ENCODE measurements around the gene TRAPPC12. TPM values are rescaled to one million over a fixed set of nuclear protein-coding genes. Genes with fewer than 3 reads are reported as not detected.
"Not testable (repeated sequence)": the region's sequence is repeated elsewhere in the genome, so short reads cannot be mapped to it uniquely, and the experiment has no call there.

TRAPPC12 gene
- total and polyA plus RNA-seq, 9 donors, result 64.1 to 143 (median 81.4) TPM

- Histone ChIP-seq H3K4me1 (ENCODE audit: insufficient read depth) (peaks cover 13% of the 10 kb centered on the region), H3K9me3 (no peaks in the 10 kb centered on the region), H3K36me3 (no peaks in the 10 kb centered on the region), H3K27ac (no peak overlapping the region), H3K27me3 (no peaks in the 10 kb centered on the region), H3K4me3 (peak overlapping the region; percentile 27)
- no peak for TF ChIP-seq CTCF (IDR thresholded peaks at IDR 0.05)
- no peak for TF ChIP-seq EP300 (IDR thresholded peaks at IDR 0.05)
- no peak for TF ChIP-seq POLR2A (IDR thresholded peaks at IDR 0.05)
- DNase-seq, result peak; percentile 75 to 83 (median 82)
- intact Hi-C loops (cut with DNase I), result no loop called here
- WGBS, 3 donors, result 1 to 5% (median 3%) methylated on average over 10 of the region's 10 CpGs
Measured at GRCh38 chr2:3493615-3494007, 114.1 kb downstream of the TRAPPC12 start.

DNA sequence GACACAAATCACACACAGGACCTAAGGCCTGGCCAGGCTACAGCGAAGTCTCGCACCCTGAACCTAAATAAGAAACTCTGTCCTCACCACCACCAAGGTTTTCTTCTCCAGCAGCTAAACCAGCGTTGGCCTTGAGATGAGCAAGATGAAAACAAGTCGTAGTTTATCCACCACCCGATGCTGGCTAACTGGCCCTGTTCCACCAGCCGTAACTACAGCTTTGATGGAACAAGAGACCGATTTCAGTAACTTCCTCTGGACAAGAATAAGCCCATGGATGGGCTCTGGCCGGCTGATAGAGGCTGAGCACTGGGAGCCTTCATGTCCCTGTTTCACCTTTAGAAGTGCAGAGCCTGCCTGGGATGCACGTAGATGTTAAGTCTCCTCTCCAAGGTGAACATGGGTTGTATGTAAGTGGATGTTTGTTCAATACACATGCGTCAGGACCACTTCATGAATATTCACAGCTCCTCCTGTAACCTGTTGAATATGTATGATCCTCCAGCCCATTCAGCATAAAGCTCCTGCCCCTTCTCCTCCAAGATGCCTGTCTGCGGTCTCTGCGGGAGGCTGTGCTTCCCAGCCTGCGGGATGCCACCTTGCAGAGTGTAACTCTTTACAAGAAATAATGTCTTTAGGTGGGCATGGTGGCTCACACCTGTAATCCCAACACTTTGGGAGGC lies 115.6 kb downstream of the TRAPPC12 start:
- H3K27me3 ChIP-seq, result no peaks in the 10 kb centered on the region
- H3K36me3 ChIP-seq, result no peaks in the 10 kb centered on the region
- no peak overlapping the region for H3K27ac ChIP-seq
- intact Hi-C loops (cut with DNase I), result no loop called here
- no peak for DNase-seq
- H3K9me3 ChIP-seq, result no peaks in the 10 kb centered on the region
- H3K4me1 ChIP-seq (ENCODE audit: insufficient read depth), result peaks cover 6% of the 10 kb centered on the region
- no peak overlapping the region for H3K4me3 ChIP-seq
- no peak for TF ChIP-seq CTCF (IDR thresholded peaks at IDR 0.05)
- no peak for TF ChIP-seq POLR2A (IDR thresholded peaks at IDR 0.05)
- no peak for TF ChIP-seq EP300 (IDR thresholded peaks at IDR 0.05)
- 74 to 84% (median 81%) methylated on average over 13 of the region's 13 CpGs for WGBS, 3 donors

DNA sequence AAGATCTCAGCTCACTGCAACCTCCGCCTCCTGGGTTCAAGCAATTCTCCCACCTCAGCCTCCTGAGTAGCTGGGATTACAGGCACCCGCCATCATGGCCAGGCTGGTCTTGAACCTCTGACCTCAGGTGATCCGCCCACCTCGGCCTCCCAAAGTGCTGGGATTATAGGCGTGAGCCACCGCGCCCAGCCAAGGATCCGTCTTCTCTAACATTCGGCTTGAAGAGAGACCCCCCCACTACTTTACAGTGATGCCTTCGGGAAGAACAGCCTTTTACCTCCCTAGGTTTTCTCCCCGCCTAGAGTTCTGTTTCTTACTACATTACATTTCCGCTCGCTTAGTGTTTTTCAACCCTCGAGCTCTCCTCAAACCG lies 117.2 kb downstream of the TRAPPC12 start:
- H3K36me3 ChIP-seq; H3K27ac ChIP-seq; H3K4me1 ChIP-seq (ENCODE audit: insufficient read depth); H3K9me3 ChIP-seq; intact Hi-C loops (cut with DNase I); H3K27me3 ChIP-seq; H3K4me3 ChIP-seq; DNase-seq: not testable (repeated sequence)
- WGBS, 3 donors, result 91 to 94% (median 94%) methylated on average over 15 of the region's 15 CpGs

- H3K36me3 ChIP-seq, result no peaks in the 10 kb centered on the region
Measured at GRCh38 chr2:3498783-3499394, 119.4 kb downstream of the TRAPPC12 start.

More at GRCh38 chr2:3498783-3499394, 119.4 kb downstream of the TRAPPC12 start:
- Histone ChIP-seq H3K27ac (no peak overlapping the region), H3K27me3 (no peaks in the 10 kb centered on the region), H3K4me1 (ENCODE audit: insufficient read depth) (peaks cover 8% of the 10 kb centered on the region), H3K4me3 (no peak overlapping the region), H3K9me3 (no peaks in the 10 kb centered on the region)
- intact Hi-C loops (cut with DNase I), result no loop called here
- DNase-seq, result no peak
- WGBS, 3 donors, result 92 to 94% (median 93%) methylated on average over 18 of the region's 18 CpGs
- TF ChIP-seq CTCF (IDR thresholded peaks at IDR 0.05) (no peak), EP300 (IDR thresholded peaks at IDR 0.05) (no peak), POLR2A (IDR thresholded peaks at IDR 0.05) (no peak)
